K562 (cell line): Measurements from ENCODE around the gene TANC1. TPM values are rescaled to one million over a fixed set of nuclear protein-coding genes. Genes with fewer than 3 reads are reported as not detected.

ENCODE experiments used
- ATAC-seq: fragments of 200-7000 bp; cut with Tn5 transposase; 3 replicates; pipeline ENCODE4 v1.9.1; 2020; ENCODE audit warnings: moderate library complexity
- BruUV-seq: library from RNA; stranded (reverse); fragments of 400-500 nt; replicated peaks from 2 replicates; lab custom pipeline; 2021; lab: Mats Ljungman, UMichigan
- CTCF ChIA-PET: fragments of 300-600 bp; formaldehyde crosslinking; extraction: SDS; loops from one replicate; lab custom pipeline; 2021; ENCODE audit warnings: low intra/inter-chr PET ratio; lab: Yijun Ruan, JAX
- POLR2A ChIA-PET: fragments of 300-600, 350-650 bp; sonication (Branson Sonifier 250); formaldehyde crosslinking; extraction: SDS; loops from one replicate; lab custom pipeline; 2021; ENCODE audit warnings: antibody characterized with exemption, inconsistent platforms; lab: Yijun Ruan, JAX
- DNase-seq, 4 experiments: peaks; one replicate each; pipeline versions ENCODE4 v3.0.0 to v3.0.0-alpha.2; 2011 to 2018; ENCODE audit warnings: low spot score in 3 of 4, mixed read lengths in 3 of 4; ENCODE audit errors: extremely low read depth in 1 of 4
- FAIRE-seq: peaks from 2 replicates; lab custom pipeline; 2011; peaks lifted over from hg19 to GRCh38; lab: Jason Lieb, UNC
- H2AFZ ChIP-seq: 2 replicates; pipeline ENCODE4 v1.6.0; 2011; ENCODE audit warnings: low read depth, low read length, control low read depth, inconsistent platforms
- H3K27ac ChIP-seq: fragments of 200-600 bp; 3 replicates; pipeline ENCODE4 v1.8.0; 2011; ENCODE audit warnings: low read depth, mild to moderate bottlenecking, control low read depth, inconsistent platforms, low read length, moderate library complexity, mixed read lengths; ENCODE audit errors: extremely low read depth
- H3K27me3 ChIP-seq, 2 experiments: fragments of 300-600 bp in 1 of 2; 2 replicates in 1 of 2; 3 replicates in 1 of 2; pipeline versions ENCODE4 v1.6.0 to v1.8.0; 2011; ENCODE audit warnings: inconsistent platforms in 2 of 2, low read length in 2 of 2, mild to moderate bottlenecking in 1 of 2, mixed read lengths in 1 of 2, moderate library complexity in 1 of 2; ENCODE audit not compliant: control insufficient read depth in 2 of 2, insufficient read depth in 2 of 2
- H3K36me3 ChIP-seq: fragments of 300-600 bp; 3 replicates; pipeline ENCODE4 v1.8.0; 2011; ENCODE audit warnings: mild to moderate bottlenecking, low read length, inconsistent platforms; ENCODE audit not compliant: control insufficient read depth, insufficient read depth
- H3K4me1 ChIP-seq, 2 experiments: fragments of 200-600 bp in 1 of 2; replicated peaks in 1 of 2; 2 replicates in 1 of 2; 3 replicates in 1 of 2; pipeline versions ENCODE4 v1.5.1 to v1.8.0; 2011; ENCODE audit warnings: inconsistent platforms in 2 of 2, low read length in 2 of 2, mild to moderate bottlenecking in 1 of 2, mixed read lengths in 1 of 2, moderate library complexity in 1 of 2; ENCODE audit not compliant: control insufficient read depth in 2 of 2, insufficient read depth in 2 of 2
- H3K4me2 ChIP-seq: 2 replicates; pipeline ENCODE4 v1.6.1; 2011; ENCODE audit warnings: low read length, control low read depth, inconsistent platforms, mixed read lengths; ENCODE audit not compliant: insufficient read depth
- H3K4me3 ChIP-seq: fragments of 200-600 bp; sonication (generic), shearing (Covaris generic); 2 replicates; pipeline ENCODE4 v1.5.1; 2016; ENCODE audit warnings: control low read depth, inconsistent platforms
- H3K79me2 ChIP-seq: fragments of 200-600 bp; 3 replicates; pipeline ENCODE4 v1.8.0; 2011; ENCODE audit warnings: low read length, inconsistent platforms; ENCODE audit not compliant: control insufficient read depth, insufficient read depth
- H3K9ac ChIP-seq, 2 experiments: 2 replicates each; pipeline versions ENCODE4 v1.6.0 to v1.6.1; 2011; ENCODE audit warnings: low read depth in 2 of 2, low read length in 2 of 2, control low read depth in 1 of 2, inconsistent platforms in 1 of 2, mild to moderate bottlenecking in 1 of 2, mixed read lengths in 1 of 2; ENCODE audit not compliant: insufficient read depth in 1 of 2
- H3K9me1 ChIP-seq: one replicate; pipeline ENCODE4 v1.6.0; 2011; ENCODE audit warnings: inconsistent platforms, mild to moderate bottlenecking, low read length, moderate library complexity; ENCODE audit not compliant: control insufficient read depth, insufficient read depth
- H3K9me3 ChIP-seq: replicated peaks from 2 replicates; pipeline ENCODE4 v1.5.1; 2011; ENCODE audit warnings: low read depth, low read length, inconsistent platforms; ENCODE audit not compliant: control insufficient read depth, insufficient read depth
- H4K20me1 ChIP-seq: replicated peaks from 2 replicates; pipeline ENCODE4 v1.6.1; 2011; ENCODE audit warnings: low read length, inconsistent platforms, mixed read lengths; ENCODE audit not compliant: control insufficient read depth, insufficient read depth
- DMBX1 ChIP-seq: fragments of 250-450 bp; sonication (Bioruptor Pico); IDR thresholded peaks from 2 replicates; pipeline ENCODE4 v1.8.0; 2022; ENCODE audit warnings: inconsistent platforms, mild to moderate bottlenecking, moderate library complexity, borderline replicate concordance
- ELF1 ChIP-seq: fragments of 200-800 bp; sonication (Bioruptor generic); IDR thresholded peaks from 2 replicates; pipeline ENCODE4 v1.6.1; 2016; ENCODE audit warnings: missing genetic modification characterization, missing compliant biosample characterization
- ELF2 ChIP-seq: fragments of 250-450 bp; sonication (Bioruptor Pico); IDR thresholded peaks from 2 replicates; pipeline ENCODE4 v1.5.0; 2021; ENCODE audit warnings: mild to moderate bottlenecking
- FOXP1 ChIP-seq: sonication (generic); formaldehyde crosslinking; IDR thresholded peaks from 2 replicates; pipeline ENCODE4 v1.8.0; 2022; ENCODE audit warnings: mild to moderate bottlenecking, missing genetic modification reagents
- HDAC1 ChIP-seq, 2 experiments: fragments of 450-650 bp; IDR thresholded peaks; 2 replicates each; pipeline ENCODE4 v1.6.1; 2016 to 2017; ENCODE audit warnings: inconsistent platforms in 1 of 2, mild to moderate bottlenecking in 1 of 2, moderate library complexity in 1 of 2
- NRF1 ChIP-seq, 2 experiments: fragments of 450-650 bp; IDR thresholded peaks in 1 of 2; conservative IDR thresholded peaks in 1 of 2; 2 replicates each; pipeline ENCODE4 v1.6.1; 2014; ENCODE audit warnings: mild to moderate bottlenecking in 2 of 2
- OTX1 ChIP-seq: fragments of 450-650 bp; formaldehyde crosslinking; IDR thresholded peaks from 2 replicates; pipeline ENCODE4 v1.4.0; 2022; ENCODE audit warnings: mild to moderate bottlenecking
- PATZ1 ChIP-seq: fragments of 250-450 bp; sonication (Bioruptor Pico); IDR thresholded peaks from 2 replicates; pipeline ENCODE4 v1.5.0; 2020; ENCODE audit warnings: mild to moderate bottlenecking, borderline replicate concordance
- PML ChIP-seq: IDR thresholded peaks from 2 replicates; pipeline ENCODE4 v1.6.1; 2012; ENCODE audit warnings: low read length, inconsistent platforms
- POLR2AphosphoS5 ChIP-seq: IDR thresholded peaks from 2 replicates; pipeline ENCODE4 v1.6.1; 2011; ENCODE audit warnings: mild to moderate bottlenecking, low read depth, low read length, moderate library complexity; ENCODE audit not compliant: control insufficient read depth, insufficient read depth
- RAD21 ChIP-seq, 2 experiments: fragments of 250-450 bp in 1 of 2; fragments of 450-650 bp in 1 of 2; sonication (Bioruptor Pico) in 1 of 2; formaldehyde crosslinking in 1 of 2; IDR thresholded peaks in 1 of 2; conservative IDR thresholded peaks in 1 of 2; 2 replicates each; pipeline versions ENCODE4 v1.4.0 to v1.8.0; 2020 to 2022; ENCODE audit warnings: mild to moderate bottlenecking in 2 of 2, moderate library complexity in 1 of 2
- RFX5 ChIP-seq: IDR thresholded peaks from 2 replicates; pipeline ENCODE4 v1.6.1; 2011; ENCODE audit warnings: low read depth, mild to moderate bottlenecking, improper control_type of control experiment, low read length
- SMARCA5 ChIP-seq: fragments of 450-650 bp; IDR thresholded peaks from 2 replicates; pipeline ENCODE4 v1.6.1; 2016
- TRIM25 ChIP-seq: fragments of 450-650 bp; IDR thresholded peaks from 2 replicates; pipeline ENCODE4 v1.7.0; 2016; ENCODE audit warnings: borderline replicate concordance
- ZKSCAN3 ChIP-seq: fragments of 250-450 bp; sonication (Bioruptor Pico); IDR thresholded peaks from 2 replicates; pipeline ENCODE4 v1.4.0; 2020
- ZNF197 ChIP-seq: fragments of 200-800 bp; sonication (Bioruptor generic); IDR thresholded peaks from 2 replicates; pipeline ENCODE4 v1.6.1; 2016; ENCODE audit warnings: low read depth, missing genetic modification characterization, missing compliant biosample characterization
- ZNF311 ChIP-seq: fragments of 250-450 bp; sonication (Bioruptor Pico); IDR thresholded peaks from 2 replicates; pipeline ENCODE4 v1.4.0; 2020; ENCODE audit warnings: mild to moderate bottlenecking, moderate library complexity
- ZNF408 ChIP-seq: fragments of 250-450 bp; sonication (Bioruptor Pico); IDR thresholded peaks from 2 replicates; pipeline ENCODE4 v1.4.0; 2020; ENCODE audit warnings: low read depth, mild to moderate bottlenecking, moderate library complexity
- ZNF445 ChIP-seq: fragments of 250-450 bp; sonication (Bioruptor Pico); IDR thresholded peaks from 2 replicates; pipeline ENCODE4 v1.4.0; 2020; ENCODE audit warnings: low read depth, mild to moderate bottlenecking, moderate library complexity
- ZNF589 ChIP-seq: fragments of 200-800 bp; sonication (Bioruptor generic); IDR thresholded peaks from 2 replicates; pipeline ENCODE4 v1.6.1; 2016; ENCODE audit warnings: low read depth, missing genetic modification characterization, missing compliant biosample characterization
- WGBS: fragments of 100-300 bp; shearing (Covaris generic); methylation state at CpG from one replicate; pipeline ENCODE4 v1.1.6; 2016; ENCODE audit warnings: low coverage, mixed read lengths; ENCODE audit not compliant: insufficient coverage; ENCODE audit errors: missing lambda C conversion rate; 5-methylcytosine and 5-hydroxymethylcytosine counted together
- in situ Hi-C: fragments of 300-500 bp; cut with MboI; formaldehyde crosslinking; loops from 4 replicates; pipeline ENCODE4 v1.15.0; 2018; ENCODE audit warnings: inconsistent platforms, mixed read lengths
- intact Hi-C: fragments of 100-400 bp; cut with micrococcal nuclease; formaldehyde crosslinking; loops from 2 replicates; pipeline ENCODE4 v1.14.2; 2022
- polyA plus RNA-seq, 8 experiments: library from polyadenylated mRNA; depleted of rRNA in 4 of 8; stranded (reverse) in 5 of 8; unstranded in 3 of 8; fragments of >200 nt; fragmentation: Nextera tagmentation in 2 of 8; fragmentation: Illumina TruSeq in 1 of 8; extraction: Ambion mirVana in 2 of 8; extraction: Trizol in 1 of 8; gene quantifications; 2 replicates each; pipeline versions ENCODE4 v1.2.1 to v1.2.3, GENCODE V29; 2011 to 2014; ENCODE audit warnings: inconsistent platforms in 1 of 8, missing spikeins in 1 of 8
- total RNA-seq, 7 experiments: library from RNA; depleted of rRNA in 6 of 7; stranded (reverse); fragments of >200 nt in 6 of 7; fragmentation: Illumina TruSeq in 2 of 7; extraction: Trizol in 2 of 7; gene quantifications; 2 replicates each; pipeline versions ENCODE4 v1.2.1 to v1.2.3, GENCODE V29; 2011 to 2021; ENCODE audit warnings: low replicate concordance in 1 of 7

Gene TANC1
- total and polyA plus RNA-seq, 9 of the 15 experiments (the other 6 are each of a cell fraction or from before 2014, with no cell fraction given): under 0.01 to 0.20 (median 0.07) TPM; not detected in 1

- POLR2A ChIA-PET: no interaction called here
- Histone ChIP-seq H3K4me1 (no peaks in the 10 kb centered on the region), H3K36me3 (no peaks in the 10 kb centered on the region), H3K79me2 (no peaks in the 10 kb centered on the region)
- FAIRE-seq: no peak
- TF ChIP-seq ZNF589 (no peak), OTX1 (no peak), TRIM25 (no peak), SMARCA5 (no peak), ZKSCAN3 (CRISPR knock-in tag) (no peak), ZNF311 (CRISPR knock-in tag) (no peak), NRF1 (conservative IDR thresholded peaks at IDR 0.05 in 1 of 2, IDR thresholded peaks at IDR 0.05 in 1 of 2) (no peak), ELF1 (tag) (no peak), ZNF197 (CRISPR knock-in tag) (no peak), FOXP1 (CRISPR knock-in tag) (no peak), HDAC1 (IDR thresholded peaks at IDR 0.05) (no peak), PML (no peak), RAD21 (CRISPR knock-in tag; conservative IDR thresholded peaks at IDR 0.05 in 1 of 2, IDR thresholded peaks at IDR 0.05 in 1 of 2) (no peak), ZNF408 (no peak), RFX5 (no peak), PATZ1 (no peak), POLR2AphosphoS5 (no peak), ELF2 (CRISPR knock-in tag) (no peak), ZNF445 (CRISPR knock-in tag) (no peak), DMBX1 (CRISPR knock-in tag) (no peak)
- TF ChIP-seq, all 486 proteins: peak for 0
- intact Hi-C loops (no loop called here), in situ Hi-C loops (no loop called here)
- Histone ChIP-seq H4K20me1 (no peaks in the 10 kb centered on the region), H3K9me3 (no peaks in the 10 kb centered on the region), H2AFZ (no peak overlapping the region), H3K4me2 (no peak overlapping the region), H3K9ac (no peak overlapping the region), H3K27me3 (peaks cover 47 to 73% of the 10 kb centered on the region in 2 experiments), H3K4me3 (no peak overlapping the region), H3K9me1 (no peaks in the 10 kb centered on the region), H3K27ac (no peak overlapping the region)
- CTCF ChIA-PET: no interaction called here
- no peak for ATAC-seq
- WGBS: 4% methylated on average over 5 of the region's 5 CpGs
- DNase-seq: no peak
- no TSS peak for BruUV-seq
Measured at GRCh38 chr2:159213296-159213695, 244.9 kb downstream of the TANC1 start.
